Uterus (tissue), 4 donors: ENCODE results near the gene PRRT1B. TPM values are rescaled to one million over a fixed set of nuclear protein-coding genes. Genes with fewer than 3 reads are reported as not detected.

Source experiments
- DNase-seq, 2 donors: peaks; one replicate each; pipeline ENCODE4 v3.0.0-alpha.2; 2019 to 2020
- H3K27ac ChIP-seq, 2 donors: fragments of 200-600 bp; sonication (generic); 1 replicate in 1 of 2; 2 replicates in 1 of 2; pipeline ENCODE4 v1.5.1; 2016 to 2018
- H3K27me3 ChIP-seq, 2 donors: fragments of 200-600 bp; sonication (generic); one replicate each; pipeline ENCODE4 v1.5.1; 2018 to 2019; ENCODE audit warnings: control low read depth in 1 of 2
- H3K36me3 ChIP-seq, 2 donors: fragments of 200-600 bp; sonication (generic); one replicate each; pipeline ENCODE4 v1.5.1; 2019; ENCODE audit warnings: control low read depth in 1 of 2
- H3K4me1 ChIP-seq, 2 donors: fragments of 200-600 bp; sonication (generic); one replicate each; pipeline ENCODE4 v1.5.1; 2018 to 2019; ENCODE audit warnings: control low read depth in 1 of 2
- H3K4me3 ChIP-seq, 2 donors: fragments of 200-600 bp; sonication (generic); 1 replicate in 1 of 2; 2 replicates in 1 of 2; pipeline ENCODE4 v1.5.1; 2018 to 2019; ENCODE audit warnings: mild to moderate bottlenecking in 1 of 2
- H3K9me3 ChIP-seq, 2 donors: fragments of 200-600 bp; sonication (generic); one replicate each; pipeline ENCODE4 v1.5.1; 2019; ENCODE audit warnings: control low read depth in 1 of 2
- CTCF ChIP-seq, 4 experiments: fragments of 200-600 bp in 2 of 4; fragments of 450-650 bp in 2 of 4; sonication (generic) in 2 of 4; IDR thresholded peaks; one replicate each; pipeline ENCODE4 v1.5.1; 2016 to 2019; ENCODE audit warnings: antibody characterized with exemption in 4 of 4, mild to moderate bottlenecking in 2 of 4, moderate library complexity in 1 of 4
- POLR2A ChIP-seq, 2 donors: fragments of 450-650 bp; IDR thresholded peaks; one replicate each; pipeline ENCODE4 v1.6.1; 2016; ENCODE audit warnings: antibody characterized with exemption in 2 of 2, mild to moderate bottlenecking in 1 of 2, moderate library complexity in 1 of 2
- intact Hi-C: fragments of 100-400 bp; cut with DNase I; formaldehyde crosslinking; loops from one replicate; pipeline ENCODE4 v1.15.1; 2023; ENCODE audit warnings: low total_unique reads
- total RNA-seq, 4 donors: library from RNA; depleted of rRNA in 3 of 4; stranded (reverse); fragments of >200 nt in 3 of 4; gene quantifications; one replicate each; pipeline versions ENCODE4 v1.1.0 to v1.2.4, GENCODE V29; 2014 to 2023
- donor health status: DM: yes; HTN: yes; CAD: no.

Gene PRRT1B
- total RNA-seq, 4 donors from 2014 or later = not detected

- intact Hi-C loops = no loop called here
- no peak overlapping the region for H3K27ac ChIP-seq
- H3K27me3 ChIP-seq = no peaks in the 10 kb centered on the region
- no peak for DNase-seq
- no peak for TF ChIP-seq POLR2A (IDR thresholded peaks at IDR 0.05)
- no peak for TF ChIP-seq CTCF (IDR thresholded peaks at IDR 0.05)
- no peak overlapping the region for H3K4me3 ChIP-seq
- H3K9me3 ChIP-seq = no peaks in the 10 kb centered on the region
- no peaks in the 10 kb centered on the region for H3K4me1 ChIP-seq
- H3K36me3 ChIP-seq = no peaks in the 10 kb centered on the region
These were observed 51.1 kb downstream of the PRRT1B start for GRCh38 chr9:131596430-131596743.

GRCh38 chr9:131597246-131597645, 51.9 kb downstream of the PRRT1B start:
- Histone ChIP-seq H3K4me1 (no peaks in the 10 kb centered on the region), H3K36me3 (no peaks in the 10 kb centered on the region), H3K27me3 (no peaks in the 10 kb centered on the region), H3K27ac (no peak overlapping the region), H3K4me3 (no peak overlapping the region), H3K9me3 (no peaks in the 10 kb centered on the region)
- TF ChIP-seq POLR2A (IDR thresholded peaks at IDR 0.05) (no peak), CTCF (IDR thresholded peaks at IDR 0.05) (no peak)
- intact Hi-C loops = no loop called here
- DNase-seq = no peak

DNA sequence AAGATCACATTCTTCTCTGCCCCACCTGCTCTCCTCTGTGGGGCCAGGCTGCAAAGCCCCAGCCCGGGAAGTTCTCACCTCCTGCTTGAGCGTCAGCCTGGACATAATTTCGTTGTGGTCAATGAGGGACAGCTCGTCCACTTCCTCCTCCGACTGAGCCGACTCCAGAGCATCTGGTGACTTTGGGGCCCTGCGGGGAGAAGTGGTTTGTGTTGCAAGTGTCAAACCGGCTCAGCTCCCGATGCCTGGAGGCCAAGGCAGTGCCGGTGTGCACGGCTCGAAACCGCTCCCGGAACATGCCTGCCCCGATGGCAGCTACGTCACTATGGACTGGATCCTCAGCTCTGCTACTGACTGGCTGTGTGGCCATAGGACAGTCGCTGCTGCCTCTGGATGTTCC, 52.8 kb downstream of the PRRT1B start:
- H3K4me3 ChIP-seq = no peak overlapping the region
- H3K9me3 ChIP-seq = no peaks in the 10 kb centered on the region
- DNase-seq = no peak
- no peaks in the 10 kb centered on the region for H3K4me1 ChIP-seq
- intact Hi-C loops = no loop called here
- H3K27ac ChIP-seq = no peak overlapping the region
- TF ChIP-seq CTCF (IDR thresholded peaks at IDR 0.05) = no peak
- no peak for TF ChIP-seq POLR2A (IDR thresholded peaks at IDR 0.05)
- no peaks in the 10 kb centered on the region for H3K27me3 ChIP-seq
- H3K36me3 ChIP-seq = no peaks in the 10 kb centered on the region

DNA sequence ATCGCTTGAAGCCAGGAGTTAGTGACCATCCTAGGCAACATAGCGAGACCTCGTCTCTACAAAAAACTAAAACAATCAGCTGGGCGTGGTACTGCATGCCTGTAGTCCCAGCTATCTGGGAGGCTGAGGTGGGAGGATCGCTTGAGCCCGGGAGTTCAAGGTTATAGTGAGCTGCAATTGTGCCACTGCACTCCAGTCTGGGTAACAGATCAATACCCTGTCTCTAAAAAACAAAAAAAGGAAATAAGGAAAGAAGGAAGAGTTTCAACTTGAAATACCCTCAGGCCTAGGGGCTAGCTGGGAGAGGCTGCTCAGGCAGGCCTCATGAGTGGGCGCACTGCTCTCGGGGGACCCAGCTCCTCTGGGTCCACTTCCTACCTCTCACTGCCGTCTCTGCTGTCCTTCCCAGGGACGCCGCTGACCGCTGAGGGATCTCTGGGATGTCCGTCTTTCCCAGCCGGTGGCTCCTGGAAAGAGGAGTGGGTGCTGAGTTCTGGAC, 56.4 kb downstream of the PRRT1B start:
- Histone ChIP-seq H3K27ac (no peak overlapping the region), H3K27me3 (no peaks in the 10 kb centered on the region), H3K4me1 (no peaks in the 10 kb centered on the region), H3K4me3 (no peak overlapping the region), H3K9me3 (no peaks in the 10 kb centered on the region), H3K36me3 (no peaks in the 10 kb centered on the region)
- no peak for DNase-seq
- intact Hi-C loops = no loop called here
- TF ChIP-seq CTCF (IDR thresholded peaks at IDR 0.05) = no peak
- no peak for TF ChIP-seq POLR2A (IDR thresholded peaks at IDR 0.05)

DNA sequence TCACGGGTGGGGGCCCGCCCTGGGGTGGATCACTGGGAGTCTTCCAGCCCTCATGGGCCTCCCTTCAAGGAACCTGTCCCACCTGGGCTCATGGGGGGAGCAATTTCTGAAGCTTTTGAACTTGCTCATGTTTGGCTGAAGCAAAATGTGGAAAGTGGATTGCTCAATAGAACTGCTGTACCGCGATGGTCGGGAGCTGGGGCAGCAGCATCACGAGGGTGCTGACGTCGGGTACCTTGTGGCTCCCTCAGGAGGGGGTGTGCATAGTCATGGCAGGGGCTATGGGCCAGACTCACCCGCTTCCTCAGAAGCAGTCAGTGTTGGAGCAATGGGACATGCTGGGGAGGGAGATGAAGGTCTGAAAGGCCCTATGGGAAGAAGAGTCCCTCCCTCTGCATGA, 57.9 kb downstream of the PRRT1B start:
- Histone ChIP-seq H3K36me3 (no peaks in the 10 kb centered on the region), H3K27me3 (no peaks in the 10 kb centered on the region), H3K4me3 (no peak overlapping the region), H3K9me3 (no peaks in the 10 kb centered on the region), H3K27ac (no peak overlapping the region), H3K4me1 (peaks cover 5 to 6% of the 10 kb centered on the region in 2 donors)
- no peak for DNase-seq
- TF ChIP-seq CTCF (IDR thresholded peaks at IDR 0.05) (no peak), POLR2A (IDR thresholded peaks at IDR 0.05) (no peak)
- intact Hi-C loops = no loop called here
